Bronchial epithelial cell (primary cell): ENCODE results near the gene VSTM1. TPM values are rescaled to one million over a fixed set of nuclear protein-coding genes. Genes with fewer than 3 reads are reported as not detected.
A peak's percentile ranks its signal among the peaks of the same experiment; 100 is the strongest.

ENCODE experiments used
- DNase-seq: peaks from one replicate; pipeline ENCODE4 v3.0.0-alpha.2; 2010; ENCODE audit warnings: low read depth
- FAIRE-seq: peaks from 2 replicates; lab custom pipeline; 2011; peaks lifted over from hg19 to GRCh38; lab: Jason Lieb, UNC
- H3K27me3 ChIP-seq: 2 replicates; pipeline ENCODE4 v1.5.1; 2011; ENCODE audit warnings: low read length; ENCODE audit not compliant: control insufficient read depth, insufficient read depth
- H3K36me3 ChIP-seq: 2 replicates; pipeline ENCODE4 v1.5.1; 2011; ENCODE audit warnings: low read length; ENCODE audit not compliant: control insufficient read depth, insufficient read depth
- H3K4me3 ChIP-seq: 2 replicates; pipeline ENCODE4 v1.5.1; 2011; ENCODE audit warnings: mild to moderate bottlenecking, low read depth, low read length, control low read depth
- total RNA-seq: library from RNA; depleted of rRNA; stranded (reverse); fragments of >200 nt; gene quantifications from 2 replicates; pipeline ENCODE4 v1.2.1, GENCODE V29; 2014
- TF ChIP-seq, protein P1 (sequence below): IDR thresholded peaks from 2 replicates; pipeline ENCODE4 v1.5.1; 2011; ENCODE audit warnings: mild to moderate bottlenecking, moderate library complexity, low read length, control low read depth, inconsistent platforms; ENCODE audit not compliant: insufficient read depth, severe bottlenecking

Gene VSTM1
- total RNA-seq, 1 donor from 2014 or later: not detected

DNA sequence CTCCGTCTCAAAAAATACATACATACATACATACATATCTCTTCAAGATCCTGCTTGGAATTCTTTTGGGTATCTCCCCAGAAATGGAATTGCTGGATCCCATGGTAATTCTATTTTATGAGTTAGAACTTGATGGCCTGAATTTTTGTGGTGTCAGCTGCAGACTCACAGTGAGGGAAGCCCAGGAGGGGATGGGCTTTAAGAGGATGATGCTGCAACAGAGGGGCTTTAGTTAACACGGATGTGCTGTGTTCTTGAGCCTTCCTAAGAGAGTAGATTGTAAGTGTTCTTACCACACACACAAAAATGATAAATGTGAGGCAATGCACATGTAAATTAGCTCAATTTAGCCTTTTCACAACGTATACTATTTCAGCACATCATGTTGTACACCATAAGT, 40.5 kb downstream of the VSTM1 start:
- H3K4me3 ChIP-seq: no peak overlapping the region
- TF ChIP-seq, protein P1, sequence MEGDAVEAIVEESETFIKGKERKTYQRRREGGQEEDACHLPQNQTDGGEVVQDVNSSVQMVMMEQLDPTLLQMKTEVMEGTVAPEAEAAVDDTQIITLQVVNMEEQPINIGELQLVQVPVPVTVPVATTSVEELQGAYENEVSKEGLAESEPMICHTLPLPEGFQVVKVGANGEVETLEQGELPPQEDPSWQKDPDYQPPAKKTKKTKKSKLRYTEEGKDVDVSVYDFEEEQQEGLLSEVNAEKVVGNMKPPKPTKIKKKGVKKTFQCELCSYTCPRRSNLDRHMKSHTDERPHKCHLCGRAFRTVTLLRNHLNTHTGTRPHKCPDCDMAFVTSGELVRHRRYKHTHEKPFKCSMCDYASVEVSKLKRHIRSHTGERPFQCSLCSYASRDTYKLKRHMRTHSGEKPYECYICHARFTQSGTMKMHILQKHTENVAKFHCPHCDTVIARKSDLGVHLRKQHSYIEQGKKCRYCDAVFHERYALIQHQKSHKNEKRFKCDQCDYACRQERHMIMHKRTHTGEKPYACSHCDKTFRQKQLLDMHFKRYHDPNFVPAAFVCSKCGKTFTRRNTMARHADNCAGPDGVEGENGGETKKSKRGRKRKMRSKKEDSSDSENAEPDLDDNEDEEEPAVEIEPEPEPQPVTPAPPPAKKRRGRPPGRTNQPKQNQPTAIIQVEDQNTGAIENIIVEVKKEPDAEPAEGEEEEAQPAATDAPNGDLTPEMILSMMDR: no peak
- no peaks in the 10 kb centered on the region for H3K36me3 ChIP-seq
- FAIRE-seq (no peak), DNase-seq (no peak)
- H3K27me3 ChIP-seq: no peaks in the 10 kb centered on the region

DNA sequence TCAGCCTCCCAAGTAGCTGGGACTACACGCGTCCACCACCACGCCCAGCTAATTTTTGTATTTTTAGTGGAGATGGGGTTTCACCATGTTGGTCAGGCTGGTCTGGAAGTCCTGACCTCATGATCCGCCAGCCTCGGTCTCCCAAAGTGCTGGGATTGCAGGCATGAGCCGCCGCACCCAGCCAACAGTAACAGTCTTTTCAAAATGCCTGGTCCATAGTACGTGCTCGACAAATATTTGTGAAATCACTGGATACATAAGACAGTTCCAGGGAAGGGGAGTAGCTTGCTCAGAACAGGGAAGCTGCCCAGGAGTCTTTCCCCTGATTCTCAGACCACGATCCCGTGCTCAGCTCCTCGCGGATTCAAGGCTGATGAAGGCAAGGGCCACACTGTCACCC, 41.8 kb downstream of the VSTM1 start:
- H3K36me3 ChIP-seq: no peaks in the 10 kb centered on the region
- DNase-seq (no peak), FAIRE-seq (no peak)
- H3K27me3 ChIP-seq: no peaks in the 10 kb centered on the region
- TF ChIP-seq, protein P1: no peak
- H3K4me3 ChIP-seq: no peak overlapping the region

DNA sequence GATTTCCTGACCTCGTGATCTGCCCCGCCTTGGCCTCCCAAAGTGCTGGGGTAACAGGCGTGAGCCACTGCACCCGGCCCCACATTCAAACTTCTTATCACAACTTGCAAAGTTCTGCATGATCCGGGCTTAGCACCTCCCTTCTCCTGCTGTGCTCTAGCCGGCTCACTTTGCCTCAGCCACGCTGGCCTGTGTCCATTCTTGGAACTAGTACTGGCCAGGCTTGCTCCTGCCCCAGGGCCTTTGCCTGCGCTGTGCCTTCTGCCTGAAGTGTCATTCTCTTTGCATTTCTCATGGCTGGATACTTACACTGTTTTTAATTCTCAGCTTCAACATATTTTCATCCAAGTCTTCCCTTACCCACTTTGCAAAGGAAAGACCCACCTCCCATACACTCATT, 42.3 kb downstream of the VSTM1 start:
- Histone ChIP-seq H3K27me3 (no peaks in the 10 kb centered on the region), H3K4me3 (no peak overlapping the region), H3K36me3 (no peaks in the 10 kb centered on the region)
- no peak for FAIRE-seq
- DNase-seq: no peak
- TF ChIP-seq, protein P1: no peak

DNA sequence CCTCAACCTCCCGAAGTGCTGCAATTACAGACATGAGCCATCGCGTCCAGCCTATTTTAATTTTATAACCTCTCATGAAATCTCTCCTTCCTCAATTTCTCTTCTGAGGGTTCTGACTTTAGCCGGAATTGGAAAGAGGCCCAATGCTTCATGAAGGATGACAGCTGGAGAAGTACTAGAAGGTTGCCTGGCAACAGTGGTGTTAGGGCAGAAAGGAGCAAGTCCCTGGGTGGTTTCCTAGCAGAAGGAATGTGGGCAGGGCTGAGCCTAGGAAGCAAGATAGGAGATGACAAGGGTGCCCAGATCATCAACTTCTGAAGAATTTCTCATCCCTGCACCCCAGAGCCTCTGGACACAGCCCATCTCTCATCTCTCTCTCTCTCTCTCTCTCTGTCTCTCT, 46.4 kb downstream of the VSTM1 start:
- DNase-seq (peak; percentile 18), FAIRE-seq (no peak)
- H3K36me3 ChIP-seq: no peaks in the 10 kb centered on the region
- H3K4me3 ChIP-seq: no peak overlapping the region
- no peaks in the 10 kb centered on the region for H3K27me3 ChIP-seq
- TF ChIP-seq, protein P1: no peak

DNA sequence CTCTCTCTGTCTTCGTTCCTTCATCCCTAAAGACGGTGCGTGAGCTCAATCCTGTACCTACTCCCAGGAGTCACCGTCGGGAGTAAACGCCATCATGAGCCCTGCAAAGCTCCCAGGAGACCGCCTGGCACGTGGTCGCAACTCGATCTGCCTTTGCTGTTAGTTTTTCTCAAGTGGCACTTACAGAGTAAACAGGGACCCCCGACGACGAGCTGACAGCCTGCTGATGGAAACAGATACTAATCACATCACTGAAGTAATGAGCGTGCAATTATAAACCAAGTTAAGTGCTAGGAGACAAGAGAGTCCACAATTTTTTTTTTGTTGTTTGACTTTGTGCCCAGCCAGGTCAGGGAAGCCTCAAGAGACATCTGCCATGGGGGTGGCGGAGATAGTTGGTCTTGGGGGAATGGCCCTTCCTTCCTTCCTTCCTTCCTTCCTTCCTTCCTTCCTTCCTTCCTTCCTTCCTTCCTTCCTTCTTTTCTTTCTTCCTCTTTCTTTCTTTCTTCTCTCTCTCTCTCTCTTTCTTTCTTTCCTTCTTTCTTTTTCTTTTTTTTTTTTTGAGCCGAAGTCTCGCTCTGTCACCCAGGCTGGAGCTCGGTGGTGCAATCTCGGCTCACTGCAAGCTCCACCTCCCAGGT, 48.7 kb downstream of the VSTM1 start:
- TF ChIP-seq, protein P1: no peak
- Histone ChIP-seq H3K27me3 (no peaks in the 10 kb centered on the region), H3K4me3 (no peak overlapping the region), H3K36me3 (no peaks in the 10 kb centered on the region)
- no peak for DNase-seq
- no peak for FAIRE-seq

DNA sequence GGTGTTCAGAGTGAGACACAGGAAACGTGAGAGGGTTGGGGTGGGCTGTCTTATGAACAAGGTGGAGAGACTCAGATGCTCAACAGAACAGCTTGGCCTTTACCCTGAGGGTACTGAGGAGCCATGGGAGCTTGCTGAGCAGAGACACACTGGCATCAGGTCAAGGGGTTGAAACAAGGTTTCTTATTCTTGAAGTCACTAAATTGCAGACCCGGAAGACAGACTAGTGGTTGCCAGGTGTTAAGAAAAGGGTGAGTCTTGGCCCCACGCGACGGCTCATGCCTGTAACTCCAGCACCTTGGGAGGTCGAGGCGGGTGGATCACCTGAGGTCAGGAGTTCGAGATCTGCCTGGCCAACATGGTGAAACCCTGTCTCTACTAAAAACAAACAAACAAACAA, 49.8 kb downstream of the VSTM1 start:
- DNase-seq: no peak
- Histone ChIP-seq H3K36me3 (no peaks in the 10 kb centered on the region), H3K4me3 (no peak overlapping the region), H3K27me3 (no peaks in the 10 kb centered on the region)
- TF ChIP-seq, protein P1: no peak
- no peak for FAIRE-seq
